ENCODE measurements around the gene ABI3BP.

DNA sequence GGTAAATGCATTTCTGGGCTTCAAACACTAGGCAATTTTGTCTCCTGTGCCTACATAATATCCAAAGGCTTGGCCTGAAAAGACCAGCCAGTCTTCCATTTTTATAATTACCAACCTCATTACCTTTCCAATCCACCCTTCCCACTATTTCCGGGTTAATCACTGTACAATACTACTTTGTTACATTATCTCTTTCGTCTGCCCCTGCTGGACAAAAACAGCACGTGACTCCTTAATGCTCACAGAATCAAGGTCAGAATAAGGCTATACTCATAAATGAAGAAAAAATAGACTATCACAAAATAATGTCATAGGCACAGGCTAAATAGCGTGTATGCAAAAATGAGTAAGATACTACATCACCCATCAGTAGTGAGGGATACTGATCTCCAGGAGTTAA lies 40.1 kb downstream of the ABI3BP start:
- TF ChIP-seq, protein P1, sequence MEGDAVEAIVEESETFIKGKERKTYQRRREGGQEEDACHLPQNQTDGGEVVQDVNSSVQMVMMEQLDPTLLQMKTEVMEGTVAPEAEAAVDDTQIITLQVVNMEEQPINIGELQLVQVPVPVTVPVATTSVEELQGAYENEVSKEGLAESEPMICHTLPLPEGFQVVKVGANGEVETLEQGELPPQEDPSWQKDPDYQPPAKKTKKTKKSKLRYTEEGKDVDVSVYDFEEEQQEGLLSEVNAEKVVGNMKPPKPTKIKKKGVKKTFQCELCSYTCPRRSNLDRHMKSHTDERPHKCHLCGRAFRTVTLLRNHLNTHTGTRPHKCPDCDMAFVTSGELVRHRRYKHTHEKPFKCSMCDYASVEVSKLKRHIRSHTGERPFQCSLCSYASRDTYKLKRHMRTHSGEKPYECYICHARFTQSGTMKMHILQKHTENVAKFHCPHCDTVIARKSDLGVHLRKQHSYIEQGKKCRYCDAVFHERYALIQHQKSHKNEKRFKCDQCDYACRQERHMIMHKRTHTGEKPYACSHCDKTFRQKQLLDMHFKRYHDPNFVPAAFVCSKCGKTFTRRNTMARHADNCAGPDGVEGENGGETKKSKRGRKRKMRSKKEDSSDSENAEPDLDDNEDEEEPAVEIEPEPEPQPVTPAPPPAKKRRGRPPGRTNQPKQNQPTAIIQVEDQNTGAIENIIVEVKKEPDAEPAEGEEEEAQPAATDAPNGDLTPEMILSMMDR (IDR thresholded peaks at IDR 0.05), result no peak
- no peak for TF ChIP-seq POLR2AphosphoS5 (IDR thresholded peaks at IDR 0.05; ENCODE audit: insufficient read depth in 1 of 2, low read depth in 1 of 2)
- no peak for TF ChIP-seq POLR2A (IDR thresholded peaks at IDR 0.05)

Data from vagina (tissue), 2 donors.